ENCODE results near the gene DDC. TPM values are rescaled to one million over a fixed set of nuclear protein-coding genes. Genes with fewer than 3 reads are reported as not detected.

The DDC gene
- total and polyA plus RNA-seq, 4 donors = 1.6 to 2.5 (median 2.1) TPM

DNA sequence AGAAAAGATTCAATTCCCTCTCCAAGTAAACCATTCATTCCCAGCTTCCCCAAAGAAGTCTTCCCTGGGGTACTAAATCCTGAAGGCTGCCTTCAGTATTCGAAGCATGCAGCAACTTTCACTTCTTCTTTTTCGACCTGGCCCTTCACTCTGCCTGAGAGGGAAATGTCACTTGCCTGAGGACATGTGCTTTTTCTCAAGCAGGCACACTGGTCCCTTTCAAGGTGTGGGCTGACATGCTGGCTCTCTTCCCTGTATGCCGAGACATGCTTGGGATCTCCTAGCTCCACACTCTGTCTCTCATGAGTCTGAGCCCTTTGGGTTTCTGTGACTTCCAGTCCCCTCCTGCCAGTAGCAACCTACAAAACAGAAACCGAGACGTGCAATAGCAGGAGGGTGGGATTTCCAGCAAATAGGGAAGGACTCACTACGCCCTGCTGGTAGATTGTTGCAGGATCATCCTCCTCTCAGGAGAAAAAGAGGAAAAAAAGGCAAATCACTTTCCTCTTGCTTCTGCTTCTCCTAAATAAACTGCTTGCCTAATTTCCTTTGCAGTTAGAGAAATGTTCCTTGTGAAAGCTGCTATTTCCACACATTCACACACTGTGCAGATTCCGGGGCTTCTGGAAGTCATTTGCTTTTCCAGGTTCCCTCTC lies 148.6 kb downstream of the DDC start:
- peak in 1 of 6 donors; percentile 3 for DNase-seq (ENCODE audit: low read depth in 4 of 6, low spot score in 6 of 6)
- H3K27ac ChIP-seq (ENCODE audit: low read depth, low read length) = no peak overlapping the region
- no peaks in the 10 kb centered on the region for H3K4me1 ChIP-seq (ENCODE audit: control insufficient read depth, insufficient read depth, low read length)
- 92% methylated on average over 4 of the region's 7 CpGs for WGBS (ENCODE audit: insufficient coverage)
- H3K36me3 ChIP-seq (ENCODE audit: control insufficient read depth, insufficient read depth, low read length) = no peaks in the 10 kb centered on the region
- H3K27me3 ChIP-seq (ENCODE audit: control insufficient read depth, insufficient read depth, low read length) = no peaks in the 10 kb centered on the region
- no peak overlapping the region for H3K4me3 ChIP-seq (ENCODE audit: low read depth, low read length)
- H3K9me3 ChIP-seq (ENCODE audit: control insufficient read depth, insufficient read depth, low read length) = no peaks in the 10 kb centered on the region

- H3K27ac ChIP-seq (ENCODE audit: low read depth, low read length) = no peak overlapping the region
- H3K36me3 ChIP-seq (ENCODE audit: control insufficient read depth, insufficient read depth, low read length) = no peaks in the 10 kb centered on the region
- no peaks in the 10 kb centered on the region for H3K27me3 ChIP-seq (ENCODE audit: control insufficient read depth, insufficient read depth, low read length)
- no peaks in the 10 kb centered on the region for H3K9me3 ChIP-seq (ENCODE audit: control insufficient read depth, insufficient read depth, low read length)
- H3K4me3 ChIP-seq (ENCODE audit: low read depth, low read length) = no peak overlapping the region
- DNase-seq (ENCODE audit: low read depth in 4 of 6, low spot score in 6 of 6) = no peak
- WGBS (ENCODE audit: insufficient coverage) = 82% methylated on average over 2 of the region's 6 CpGs
- H3K4me1 ChIP-seq (ENCODE audit: control insufficient read depth, insufficient read depth, low read length) = no peaks in the 10 kb centered on the region
These were observed 149.3 kb downstream of the DDC start for GRCh38 chr7:50415844-50416364.

GRCh38 chr7:50413561-50413960 lies 151.6 kb downstream of the DDC start:
- Histone ChIP-seq H3K27ac (ENCODE audit: low read depth, low read length) (no peak overlapping the region), H3K4me1 (ENCODE audit: control insufficient read depth, insufficient read depth, low read length) (no peaks in the 10 kb centered on the region), H3K9me3 (ENCODE audit: control insufficient read depth, insufficient read depth, low read length) (no peaks in the 10 kb centered on the region), H3K4me3 (ENCODE audit: low read depth, low read length) (no peak overlapping the region), H3K36me3 (ENCODE audit: control insufficient read depth, insufficient read depth, low read length) (no peaks in the 10 kb centered on the region), H3K27me3 (ENCODE audit: control insufficient read depth, insufficient read depth, low read length) (no peaks in the 10 kb centered on the region)
- WGBS (ENCODE audit: insufficient coverage) = 98% methylated on average over 7 of the region's 7 CpGs
- DNase-seq (ENCODE audit: low read depth in 4 of 6, low spot score in 6 of 6) = no peak

GRCh38 chr7:50412973-50413372 lies 152.2 kb downstream of the DDC start:
- H3K27ac ChIP-seq (ENCODE audit: low read depth, low read length) = no peak overlapping the region
- WGBS (ENCODE audit: insufficient coverage) = 74% methylated on average over 3 of the region's 4 CpGs
- no peaks in the 10 kb centered on the region for H3K36me3 ChIP-seq (ENCODE audit: control insufficient read depth, insufficient read depth, low read length)
- no peak for DNase-seq (ENCODE audit: low read depth in 4 of 6, low spot score in 6 of 6)
- no peaks in the 10 kb centered on the region for H3K4me1 ChIP-seq (ENCODE audit: control insufficient read depth, insufficient read depth, low read length)
- H3K9me3 ChIP-seq (ENCODE audit: control insufficient read depth, insufficient read depth, low read length) = no peaks in the 10 kb centered on the region
- no peaks in the 10 kb centered on the region for H3K27me3 ChIP-seq (ENCODE audit: control insufficient read depth, insufficient read depth, low read length)
- no peak overlapping the region for H3K4me3 ChIP-seq (ENCODE audit: low read depth, low read length)

DNA sequence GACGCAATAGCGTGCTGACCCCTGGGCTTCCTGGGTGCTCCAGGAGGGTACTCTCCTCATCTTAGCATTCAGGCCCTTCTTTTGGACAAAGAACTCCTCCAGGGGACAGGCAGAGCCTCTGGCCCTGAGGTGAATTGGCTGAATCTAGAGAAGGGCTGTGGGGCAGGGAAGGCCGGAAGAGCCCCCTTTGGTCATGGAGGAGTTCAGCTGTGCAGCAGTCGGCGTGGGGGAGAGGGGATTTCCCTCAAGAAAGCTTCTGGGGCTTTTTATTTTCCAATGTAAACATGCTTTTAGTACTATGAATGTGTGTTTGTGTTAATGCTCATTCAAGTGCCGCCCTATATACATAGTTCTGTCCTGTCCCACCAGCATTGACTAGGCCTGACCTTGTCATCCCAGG lies 153.9 kb downstream of the DDC start:
- no peak overlapping the region for H3K4me3 ChIP-seq (ENCODE audit: low read depth, low read length)
- H3K4me1 ChIP-seq (ENCODE audit: control insufficient read depth, insufficient read depth, low read length) = no peaks in the 10 kb centered on the region
- no peaks in the 10 kb centered on the region for H3K36me3 ChIP-seq (ENCODE audit: control insufficient read depth, insufficient read depth, low read length)
- no peaks in the 10 kb centered on the region for H3K9me3 ChIP-seq (ENCODE audit: control insufficient read depth, insufficient read depth, low read length)
- no peak overlapping the region for H3K27ac ChIP-seq (ENCODE audit: low read depth, low read length)
- 95% methylated on average over 6 of the region's 6 CpGs for WGBS (ENCODE audit: insufficient coverage)
- no peaks in the 10 kb centered on the region for H3K27me3 ChIP-seq (ENCODE audit: control insufficient read depth, insufficient read depth, low read length)
- DNase-seq (ENCODE audit: low read depth in 4 of 6, low spot score in 6 of 6) = no peak

DNA sequence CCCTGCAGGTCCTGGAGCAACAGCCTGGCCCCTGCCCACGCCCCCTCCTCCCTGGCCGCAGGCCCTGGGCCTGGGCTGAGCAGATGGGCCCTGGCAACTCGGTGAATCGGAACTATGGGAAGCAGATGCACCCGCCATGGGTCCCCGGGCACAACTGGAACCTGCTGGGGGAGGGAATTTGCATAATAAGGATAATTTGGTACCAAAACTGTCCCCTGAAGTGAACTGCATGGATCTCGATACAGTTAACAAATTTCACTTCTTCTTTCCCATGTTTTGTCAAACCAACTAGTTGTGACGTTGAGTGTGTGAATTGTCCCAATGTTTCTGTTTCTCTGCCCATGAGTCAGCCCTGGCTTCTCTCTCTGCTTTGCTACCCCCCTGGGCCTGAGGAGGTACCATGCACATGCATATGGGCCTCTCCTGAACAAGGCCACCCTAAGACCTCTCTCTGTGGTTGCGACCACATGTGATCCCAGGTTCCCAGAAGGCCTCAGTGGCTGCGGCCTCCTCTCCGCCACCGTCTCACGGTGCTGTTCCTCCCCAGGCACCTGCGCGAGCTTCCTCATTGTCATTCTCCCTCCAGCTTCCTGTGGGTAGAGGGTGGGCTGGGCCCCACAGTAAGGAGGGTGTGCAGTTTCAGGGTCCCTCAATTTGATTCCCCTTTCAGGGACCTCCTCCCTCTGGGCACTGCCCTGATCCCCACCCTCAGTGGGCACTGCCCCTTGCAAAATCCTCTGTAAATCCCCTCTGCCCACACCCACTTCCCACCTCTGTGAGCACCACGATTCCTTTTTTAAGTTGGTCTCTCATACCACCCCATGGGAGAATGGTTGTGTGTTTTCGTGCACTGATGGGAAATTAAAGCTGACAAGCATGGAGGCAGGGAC lies 155.1 kb downstream of the DDC start:
- Histone ChIP-seq H3K4me1 (ENCODE audit: control insufficient read depth, insufficient read depth, low read length) (no peaks in the 10 kb centered on the region), H3K27ac (ENCODE audit: low read depth, low read length) (no peak overlapping the region), H3K9me3 (ENCODE audit: control insufficient read depth, insufficient read depth, low read length) (no peaks in the 10 kb centered on the region), H3K36me3 (ENCODE audit: control insufficient read depth, insufficient read depth, low read length) (no peaks in the 10 kb centered on the region), H3K27me3 (ENCODE audit: control insufficient read depth, insufficient read depth, low read length) (no peaks in the 10 kb centered on the region), H3K4me3 (ENCODE audit: low read depth, low read length) (no peak overlapping the region)
- DNase-seq (ENCODE audit: low read depth in 4 of 6, low spot score in 6 of 6) = no peak
- WGBS (ENCODE audit: insufficient coverage) = 84% methylated on average over 11 of the region's 17 CpGs

Small RNA genes within 50 kb of the gene (small RNA-seq; reads per million reads assigned to genes)
- not detected for gene RNU6-1091P (ENCODE audit: low replicate concordance)

Other genes with a start within 250 kb of the DDC start
- gene FIGNL1, start 115.1 kb downstream of the DDC start, total RNA-seq = 10 to 100 TPM; 20.3 to 28.7 TPM
- gene FIGNL1, start 115.1 kb downstream of the DDC start, polyA plus RNA-seq (ENCODE audit: insufficient read length in 2 of 2) = 10 to 100 TPM; 18.5 to 21.7 TPM
- 10 to 100 TPM; 42.2 to 50.2 TPM for gene GRB10, start 217.5 kb upstream of the DDC start, total RNA-seq
- 10 to 100 TPM; 49.7 to 50.6 TPM for gene GRB10, start 217.5 kb upstream of the DDC start, polyA plus RNA-seq (ENCODE audit: insufficient read length in 2 of 2)

Data from spinal cord (tissue), 10 donors.